Measurements from ENCODE around the gene C20orf173.

GRCh38 chr20:35572838-35573237 is 43.4 kb upstream of the C20orf173 start:
- TF ChIP-seq REST (IDR thresholded peaks at IDR 0.05; ENCODE audit: insufficient read depth in 1 of 2, low read depth in 2 of 2, low read length in 1 of 2) (no peak), POLR2AphosphoS5 (IDR thresholded peaks at IDR 0.05; ENCODE audit: low read depth, low read length) (no peak), CTCF (IDR thresholded peaks at IDR 0.05) (no peak), SIN3A (IDR thresholded peaks at IDR 0.05; ENCODE audit: borderline replicate concordance, insufficient read depth, low read depth, low read length) (no peak), TCF7L2 (IDR thresholded peaks at IDR 0.05; ENCODE audit: low read depth, low read length) (no peak)

Data from Panc1 (cell line).